ENCODE results near the gene STXBP5.

The STXBP5 gene

DNA sequence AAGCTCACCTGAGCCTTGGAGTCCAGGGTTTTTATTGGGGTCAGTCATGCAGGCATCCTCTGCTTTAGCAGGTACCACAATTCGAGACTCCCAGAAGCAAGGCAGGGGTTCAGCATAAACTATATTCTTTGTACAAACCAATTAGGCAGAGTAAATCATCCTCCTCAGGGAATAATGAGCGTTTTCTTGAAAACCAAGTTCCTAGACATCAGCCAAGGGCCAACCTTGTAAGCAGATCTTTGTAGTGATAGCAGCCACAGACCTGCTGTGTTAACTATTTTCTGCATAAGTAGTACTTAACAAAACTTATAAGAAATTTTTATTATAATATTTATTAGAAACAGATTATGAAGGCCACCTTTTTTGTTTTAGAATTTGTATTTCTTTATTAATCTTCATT, 74.7 kb downstream of the STXBP5 start:
- Histone ChIP-seq H3K9me3 (ENCODE audit: control insufficient read depth, insufficient read depth, low read depth, low read length) (no peaks in the 10 kb centered on the region), H3K4me3 (ENCODE audit: low read depth, low read length) (no peak overlapping the region), H3K27ac (ENCODE audit: low read depth, low read length) (no peak overlapping the region), H3K27me3 (ENCODE audit: control insufficient read depth, insufficient read depth, low read length) (no peaks in the 10 kb centered on the region), H3K9ac (ENCODE audit: low read length) (no peak overlapping the region), H3K36me3 (ENCODE audit: control insufficient read depth, insufficient read depth, low read length) (peaks cover 21% of the 10 kb centered on the region), H3K4me1 (ENCODE audit: control insufficient read depth, insufficient read depth, low read length) (no peaks in the 10 kb centered on the region)

DNA sequence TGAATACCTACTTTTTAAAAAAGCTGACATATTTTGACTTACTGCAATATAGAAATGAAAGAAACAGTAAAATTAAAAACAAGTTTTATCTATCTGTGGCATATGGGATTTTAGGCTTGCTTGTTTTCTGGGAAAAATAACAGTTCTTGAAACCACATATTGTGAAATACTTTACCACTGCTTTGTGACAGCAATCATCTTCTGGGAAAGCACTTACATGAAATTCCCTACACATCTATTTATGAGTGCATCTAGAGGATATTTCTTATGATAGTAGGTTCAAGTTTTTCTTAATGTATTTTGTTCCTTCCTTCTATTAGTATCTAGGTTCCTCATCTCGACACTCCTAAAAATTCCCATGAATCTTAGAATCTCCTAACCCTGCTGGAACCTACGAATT, 75.2 kb downstream of the STXBP5 start:
- H3K36me3 ChIP-seq (ENCODE audit: control insufficient read depth, insufficient read depth, low read length) = peaks cover 21% of the 10 kb centered on the region
- no peaks in the 10 kb centered on the region for H3K9me3 ChIP-seq (ENCODE audit: control insufficient read depth, insufficient read depth, low read depth, low read length)
- H3K4me3 ChIP-seq (ENCODE audit: low read depth, low read length) = no peak overlapping the region
- H3K27ac ChIP-seq (ENCODE audit: low read depth, low read length) = no peak overlapping the region
- H3K27me3 ChIP-seq (ENCODE audit: control insufficient read depth, insufficient read depth, low read length) = no peaks in the 10 kb centered on the region
- H3K9ac ChIP-seq (ENCODE audit: low read length) = no peak overlapping the region
- no peaks in the 10 kb centered on the region for H3K4me1 ChIP-seq (ENCODE audit: control insufficient read depth, insufficient read depth, low read length)

GRCh38 chr6:147281895-147282565, 77.8 kb downstream of the STXBP5 start:
- Histone ChIP-seq H3K9ac (ENCODE audit: low read length) (no peak overlapping the region), H3K4me3 (ENCODE audit: low read depth, low read length) (no peak overlapping the region), H3K4me1 (ENCODE audit: control insufficient read depth, insufficient read depth, low read length) (no peaks in the 10 kb centered on the region), H3K36me3 (ENCODE audit: control insufficient read depth, insufficient read depth, low read length) (peaks cover 21% of the 10 kb centered on the region), H3K27me3 (ENCODE audit: control insufficient read depth, insufficient read depth, low read length) (no peaks in the 10 kb centered on the region), H3K27ac (ENCODE audit: low read depth, low read length) (no peak overlapping the region), H3K9me3 (ENCODE audit: control insufficient read depth, insufficient read depth, low read depth, low read length) (no peaks in the 10 kb centered on the region)

GRCh38 chr6:147282566-147282959, 78.3 kb downstream of the STXBP5 start:
- H3K9me3 ChIP-seq (ENCODE audit: control insufficient read depth, insufficient read depth, low read depth, low read length) = no peaks in the 10 kb centered on the region
- H3K4me3 ChIP-seq (ENCODE audit: low read depth, low read length) = no peak overlapping the region
- no peak overlapping the region for H3K9ac ChIP-seq (ENCODE audit: low read length)
- H3K4me1 ChIP-seq (ENCODE audit: control insufficient read depth, insufficient read depth, low read length) = no peaks in the 10 kb centered on the region
- H3K27ac ChIP-seq (ENCODE audit: low read depth, low read length) = no peak overlapping the region
- H3K36me3 ChIP-seq (ENCODE audit: control insufficient read depth, insufficient read depth, low read length) = peaks cover 21% of the 10 kb centered on the region
- no peaks in the 10 kb centered on the region for H3K27me3 ChIP-seq (ENCODE audit: control insufficient read depth, insufficient read depth, low read length)

GRCh38 chr6:147283460-147283859, 79.2 kb downstream of the STXBP5 start:
- Histone ChIP-seq H3K4me3 (ENCODE audit: low read depth, low read length) (no peak overlapping the region), H3K4me1 (ENCODE audit: control insufficient read depth, insufficient read depth, low read length) (no peaks in the 10 kb centered on the region), H3K36me3 (ENCODE audit: control insufficient read depth, insufficient read depth, low read length) (peaks cover 15% of the 10 kb centered on the region), H3K27ac (ENCODE audit: low read depth, low read length) (no peak overlapping the region), H3K9me3 (ENCODE audit: control insufficient read depth, insufficient read depth, low read depth, low read length) (0 out of 2 replicates have a peak, but pooled peaks cover 4% of the 10 kb centered on the region), H3K9ac (ENCODE audit: low read length) (no peak overlapping the region), H3K27me3 (ENCODE audit: control insufficient read depth, insufficient read depth, low read length) (no peaks in the 10 kb centered on the region)

DNA sequence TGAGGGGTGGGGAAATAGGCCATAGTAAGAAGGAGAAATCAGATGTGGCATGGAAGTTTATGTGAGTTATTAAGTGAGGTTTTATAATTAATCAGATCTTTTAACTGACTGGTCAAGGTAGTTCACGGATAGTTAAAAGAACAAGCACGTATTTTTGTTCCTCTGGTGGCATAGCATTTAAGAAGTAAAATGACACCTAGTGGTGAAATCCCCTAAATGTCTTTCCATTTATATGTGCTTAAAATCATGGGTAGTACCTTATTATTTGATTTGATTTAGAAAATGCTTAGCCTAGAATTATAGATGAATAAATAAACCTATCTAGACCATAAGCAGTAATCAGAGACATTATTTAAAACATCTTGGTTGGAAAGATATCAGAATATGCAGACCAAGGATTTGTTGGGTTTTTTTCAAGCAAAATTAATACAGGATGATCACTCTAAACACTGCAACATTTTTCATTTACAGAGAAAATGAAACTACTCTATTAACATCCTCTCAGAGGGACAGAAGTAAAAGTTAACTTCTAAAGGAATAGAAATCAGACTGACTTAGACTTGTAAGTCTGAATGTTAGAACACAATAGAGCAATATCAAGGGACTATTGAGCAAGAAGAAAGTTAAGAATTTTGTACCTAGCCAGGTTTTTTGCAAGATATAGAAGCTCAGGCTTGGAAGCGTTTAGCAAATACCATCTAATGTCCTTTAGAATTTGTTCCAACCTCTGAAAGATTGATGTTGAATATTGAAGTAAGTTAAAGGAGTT, 81.1 kb downstream of the STXBP5 start:
- Histone ChIP-seq H3K27me3 (ENCODE audit: control insufficient read depth, insufficient read depth, low read length) (no peaks in the 10 kb centered on the region), H3K9me3 (ENCODE audit: control insufficient read depth, insufficient read depth, low read depth, low read length) (peaks cover 4% of the 10 kb centered on the region; the same call in 1 of the 2 replicates), H3K4me1 (ENCODE audit: control insufficient read depth, insufficient read depth, low read length) (no peaks in the 10 kb centered on the region), H3K36me3 (ENCODE audit: control insufficient read depth, insufficient read depth, low read length) (peaks cover 3% of the 10 kb centered on the region; the same call in 1 of the 2 replicates), H3K27ac (ENCODE audit: low read depth, low read length) (no peak overlapping the region), H3K9ac (ENCODE audit: low read length) (no peak overlapping the region), H3K4me3 (ENCODE audit: low read depth, low read length) (no peak overlapping the region)

- Histone ChIP-seq H3K36me3 (ENCODE audit: control insufficient read depth, insufficient read depth, low read length) (peaks cover 3% of the 10 kb centered on the region; the same call in 1 of the 2 replicates), H3K9me3 (ENCODE audit: control insufficient read depth, insufficient read depth, low read depth, low read length) (peaks cover 4% of the 10 kb centered on the region; the same call in 1 of the 2 replicates), H3K9ac (ENCODE audit: low read length) (no peak overlapping the region), H3K4me3 (ENCODE audit: low read depth, low read length) (no peak overlapping the region), H3K27me3 (ENCODE audit: control insufficient read depth, insufficient read depth, low read length) (no peaks in the 10 kb centered on the region), H3K4me1 (ENCODE audit: control insufficient read depth, insufficient read depth, low read length) (no peaks in the 10 kb centered on the region), H3K27ac (ENCODE audit: low read depth, low read length) (no peak overlapping the region)
Observed at GRCh38 chr6:147287869-147288271, 83.7 kb downstream of the STXBP5 start.

DNA sequence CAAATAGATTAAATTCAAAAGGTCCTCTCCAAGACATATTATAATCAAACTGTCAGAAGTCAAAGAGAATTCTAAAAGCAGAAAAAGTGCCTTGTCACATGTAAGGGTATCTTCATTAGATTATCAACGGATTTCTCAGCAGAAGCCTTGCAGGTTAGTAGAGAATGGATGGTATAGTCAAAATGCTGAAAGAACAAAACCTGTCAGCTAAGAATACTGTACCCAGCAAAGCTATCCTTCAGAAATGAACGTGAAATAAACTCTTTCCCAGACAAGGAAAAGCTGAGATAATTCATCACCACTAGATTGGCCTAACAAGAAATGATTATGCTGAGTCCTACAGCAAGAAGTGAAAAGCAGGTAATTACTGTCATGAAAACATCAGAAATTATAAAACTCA, 92.9 kb downstream of the STXBP5 start:
- Histone ChIP-seq H3K4me3 (ENCODE audit: low read depth, low read length) (no peak overlapping the region), H3K36me3 (ENCODE audit: control insufficient read depth, insufficient read depth, low read length) (peaks cover 14% of the 10 kb centered on the region), H3K27ac (ENCODE audit: low read depth, low read length) (no peak overlapping the region), H3K27me3 (ENCODE audit: control insufficient read depth, insufficient read depth, low read length) (no peaks in the 10 kb centered on the region), H3K4me1 (ENCODE audit: control insufficient read depth, insufficient read depth, low read length) (no peaks in the 10 kb centered on the region), H3K9me3 (ENCODE audit: control insufficient read depth, insufficient read depth, low read depth, low read length) (peaks cover 26% of the 10 kb centered on the region), H3K9ac (ENCODE audit: low read length) (no peak overlapping the region)

DNA sequence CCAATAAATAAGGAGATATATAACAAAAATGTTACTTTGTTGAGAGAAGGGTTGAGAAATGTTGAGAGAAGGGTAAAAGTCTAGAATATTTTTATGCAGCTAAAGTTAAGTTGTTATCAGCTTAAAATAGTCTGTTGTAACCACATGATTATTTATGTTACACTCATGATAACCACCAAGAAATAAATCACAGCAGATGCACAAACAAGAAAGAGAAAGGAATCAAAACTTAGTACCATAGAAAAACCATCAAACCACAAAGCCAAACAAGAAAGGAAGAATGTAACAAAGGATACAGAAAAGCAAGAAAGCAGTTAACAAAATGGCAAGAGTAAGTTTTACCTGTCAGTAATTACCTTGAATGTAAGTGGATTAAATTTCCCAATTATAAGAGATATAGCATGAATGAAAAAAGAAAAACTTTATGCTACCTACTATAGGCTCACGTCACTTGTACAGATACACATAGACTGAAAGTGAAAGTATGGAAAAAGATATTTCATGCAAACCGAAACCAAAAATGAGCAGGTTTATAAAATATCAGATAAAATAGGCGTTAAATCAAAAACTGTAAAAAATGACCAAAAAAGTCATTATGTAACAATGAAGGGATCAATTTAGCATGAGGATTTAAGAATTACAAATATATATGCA, 93.6 kb downstream of the STXBP5 start:
- H3K27me3 ChIP-seq (ENCODE audit: control insufficient read depth, insufficient read depth, low read length) = no peaks in the 10 kb centered on the region

GRCh38 chr6:147298461-147298860, 94.2 kb downstream of the STXBP5 start:
- Histone ChIP-seq H3K9ac (ENCODE audit: low read length) (no peak overlapping the region), H3K9me3 (ENCODE audit: control insufficient read depth, insufficient read depth, low read depth, low read length) (peaks cover 33% of the 10 kb centered on the region), H3K27ac (ENCODE audit: low read depth, low read length) (no peak overlapping the region), H3K27me3 (ENCODE audit: control insufficient read depth, insufficient read depth, low read length) (no peaks in the 10 kb centered on the region), H3K4me1 (ENCODE audit: control insufficient read depth, insufficient read depth, low read length) (no peaks in the 10 kb centered on the region), H3K36me3 (ENCODE audit: control insufficient read depth, insufficient read depth, low read length) (peaks cover 21% of the 10 kb centered on the region), H3K4me3 (ENCODE audit: low read depth, low read length) (no peak overlapping the region)

More for the DNA sequence above, 93.6 kb downstream of the STXBP5 start:
- Histone ChIP-seq H3K36me3 (ENCODE audit: control insufficient read depth, insufficient read depth, low read length) (peaks cover 14% of the 10 kb centered on the region), H3K9me3 (ENCODE audit: control insufficient read depth, insufficient read depth, low read depth, low read length) (peaks cover 26% of the 10 kb centered on the region), H3K4me1 (ENCODE audit: control insufficient read depth, insufficient read depth, low read length) (no peaks in the 10 kb centered on the region), H3K9ac (ENCODE audit: low read length) (no peak overlapping the region), H3K27ac (ENCODE audit: low read depth, low read length) (no peak overlapping the region), H3K4me3 (ENCODE audit: low read depth, low read length) (no peak overlapping the region)

GRCh38 chr6:147299035-147299434, 94.8 kb downstream of the STXBP5 start:
- no peak overlapping the region for H3K9ac ChIP-seq (ENCODE audit: low read length)
- no peak overlapping the region for H3K27ac ChIP-seq (ENCODE audit: low read depth, low read length)
- no peak overlapping the region for H3K4me3 ChIP-seq (ENCODE audit: low read depth, low read length)
- no peaks in the 10 kb centered on the region for H3K27me3 ChIP-seq (ENCODE audit: control insufficient read depth, insufficient read depth, low read length)
- H3K4me1 ChIP-seq (ENCODE audit: control insufficient read depth, insufficient read depth, low read length) = no peaks in the 10 kb centered on the region
- H3K9me3 ChIP-seq (ENCODE audit: control insufficient read depth, insufficient read depth, low read depth, low read length) = peaks cover 39% of the 10 kb centered on the region
- H3K36me3 ChIP-seq (ENCODE audit: control insufficient read depth, insufficient read depth, low read length) = peaks cover 26% of the 10 kb centered on the region
